H1 (cell line): ENCODE measurements around the gene NCEH1. TPM values are rescaled to one million over a fixed set of nuclear protein-coding genes. Genes with fewer than 3 reads are reported as not detected.

ENCODE experiments used
- CTCF ChIA-PET: fragments of 300-600 bp; sonication (Branson Sonifier 250); formaldehyde crosslinking; loops from one replicate; lab custom pipeline; 2021; ENCODE audit not compliant: partially characterized antibody; lab: Charles Lee
- POLR2A ChIA-PET: fragments of 300-600 bp; sonication (Branson Sonifier 250); formaldehyde crosslinking; loops from one replicate; lab custom pipeline; 2021; ENCODE audit warnings: inconsistent platforms; ENCODE audit not compliant: partially characterized antibody; lab: Charles Lee
- DNase-seq, 2 experiments: peaks; one replicate each; pipeline versions ENCODE4 v3.0.0 to v3.0.0-alpha.2; 2010 to 2022; ENCODE audit warnings: low spot score in 2 of 2, low read depth in 1 of 2, mixed read lengths in 1 of 2
- FAIRE-seq: peaks from 2 replicates; lab custom pipeline; 2011; peaks lifted over from hg19 to GRCh38; lab: Jason Lieb, UNC
- H2AFZ ChIP-seq: 2 replicates; pipeline ENCODE4 v1.8.1; 2012; ENCODE audit warnings: low read length, inconsistent platforms
- H2AK5ac ChIP-seq: 2 replicates; pipeline ENCODE4 v1.6.1; 2013; ENCODE audit warnings: low read depth, low read length
- H2BK120ac ChIP-seq: replicated peaks from 2 replicates; pipeline ENCODE3; 2013; ENCODE audit warnings: low read depth, low read length, inconsistent platforms
- H2BK12ac ChIP-seq: 2 replicates; pipeline ENCODE4 v1.6.1; 2013; ENCODE audit warnings: low read depth, low read length
- H2BK15ac ChIP-seq: 2 replicates; pipeline ENCODE4 v1.6.1; 2013; ENCODE audit warnings: low read length
- H2BK20ac ChIP-seq: 2 replicates; pipeline ENCODE4 v1.6.1; 2013; ENCODE audit warnings: low read length
- H2BK5ac ChIP-seq: 2 replicates; pipeline ENCODE4 v1.6.1; 2013; ENCODE audit warnings: low read depth, low read length
- H3K14ac ChIP-seq: 2 replicates; pipeline ENCODE4 v1.6.1; 2013; ENCODE audit warnings: inconsistent platforms; ENCODE audit not compliant: insufficient read length
- H3K18ac ChIP-seq: 2 replicates; pipeline ENCODE4 v1.6.1; 2013; ENCODE audit warnings: low read length; ENCODE audit errors: extremely low read depth
- H3K23ac ChIP-seq: 2 replicates; pipeline ENCODE4 v1.6.1; 2013; ENCODE audit warnings: inconsistent platforms; ENCODE audit not compliant: insufficient read length
- H3K23me2 ChIP-seq: 2 replicates; pipeline ENCODE4 v1.6.1; 2013; ENCODE audit warnings: low read depth, low read length
- H3K27ac ChIP-seq: 2 replicates; pipeline ENCODE4 v1.6.1; 2011; ENCODE audit warnings: low read depth, low read length, inconsistent platforms
- H3K27me3 ChIP-seq, 4 experiments: replicated peaks in 1 of 4; 1 replicate in 1 of 4; 2 replicates in 3 of 4; pipeline versions ENCODE4 v1.6.1 to v1.8.1; 2011 to 2013; ENCODE audit warnings: low read length in 3 of 4, mild to moderate bottlenecking in 3 of 4, inconsistent platforms in 2 of 4, mixed read lengths in 2 of 4, moderate library complexity in 1 of 4; ENCODE audit not compliant: control insufficient read depth in 3 of 4, insufficient read depth in 3 of 4; ENCODE audit errors: extremely low read depth in 1 of 4
- H3K36me3 ChIP-seq, 4 experiments: 2 replicates each; pipeline versions ENCODE4 v1.6.1 to v1.8.1; 2011 to 2013; ENCODE audit warnings: mild to moderate bottlenecking in 4 of 4, low read length in 3 of 4, moderate library complexity in 2 of 4, control low read depth in 1 of 4, inconsistent platforms in 1 of 4; ENCODE audit not compliant: insufficient read depth in 4 of 4, control insufficient read depth in 2 of 4
- H3K4ac ChIP-seq: replicated peaks from 2 replicates; pipeline ENCODE3; 2013; ENCODE audit warnings: low read length, low read depth, mixed read lengths, inconsistent platforms; ENCODE audit not compliant: insufficient read length
- H3K4me1 ChIP-seq, 4 experiments: replicated peaks in 1 of 4; 1 replicate in 1 of 4; 2 replicates in 3 of 4; pipeline versions ENCODE4 v1.6.1 to v1.8.1; 2011 to 2013; ENCODE audit warnings: low read length in 3 of 4, inconsistent platforms in 2 of 4, mixed read lengths in 1 of 4; ENCODE audit not compliant: insufficient read depth in 4 of 4, control insufficient read depth in 3 of 4
- H3K4me2 ChIP-seq, 2 experiments: 2 replicates each; pipeline versions ENCODE4 v1.6.1 to v1.8.1; 2011 to 2013; ENCODE audit warnings: low read depth in 2 of 2, low read length in 2 of 2, control low read depth in 1 of 2, inconsistent platforms in 1 of 2, mild to moderate bottlenecking in 1 of 2; ENCODE audit not compliant: insufficient read depth in 1 of 2
- H3K4me3 ChIP-seq, 4 experiments: fragments of 200-600, 300-600 bp in 1 of 4; sonication (generic), shearing (Covaris generic), sonication (Bioruptor Twin) in 1 of 4; 2 replicates each; pipeline versions ENCODE4 v1.5.1 to v1.8.1; 2011 to 2016; ENCODE audit warnings: low read length in 4 of 4, low read depth in 3 of 4, control low read depth in 2 of 4, inconsistent platforms in 2 of 4, mild to moderate bottlenecking in 2 of 4, mixed read lengths in 1 of 4, moderate library complexity in 1 of 4; ENCODE audit not compliant: insufficient read depth in 2 of 4; ENCODE audit errors: extremely low read depth in 1 of 4
- H3K56ac ChIP-seq: replicated peaks from 2 replicates; pipeline ENCODE3; 2013; ENCODE audit warnings: low read depth, mild to moderate bottlenecking, mixed read lengths, low read length, inconsistent platforms; ENCODE audit not compliant: insufficient read length
- H3K79me1 ChIP-seq: 2 replicates; pipeline ENCODE4 v1.6.1; 2013; ENCODE audit warnings: low read depth, low read length, control low read depth
- H3K79me2 ChIP-seq, 2 experiments: 2 replicates each; pipeline versions ENCODE4 v1.6.1 to v1.8.1; 2012 to 2013; ENCODE audit warnings: low read length in 2 of 2, mild to moderate bottlenecking in 2 of 2, inconsistent platforms in 1 of 2; ENCODE audit not compliant: insufficient read depth in 2 of 2, control insufficient read depth in 1 of 2
- H3K9ac ChIP-seq, 4 experiments: replicated peaks in 1 of 4; 1 replicate in 1 of 4; 2 replicates in 3 of 4; pipeline versions ENCODE4 v1.6.1 to v1.8.1; 2011 to 2013; ENCODE audit warnings: low read depth in 3 of 4, low read length in 3 of 4, control low read depth in 2 of 4, mild to moderate bottlenecking in 2 of 4, moderate library complexity in 2 of 4, inconsistent platforms in 1 of 4; ENCODE audit errors: extremely low read depth in 1 of 4
- H3K9me3 ChIP-seq, 2 experiments: 2 replicates each; pipeline versions ENCODE4 v1.6.1 to v1.8.1; 2012 to 2013; ENCODE audit warnings: mild to moderate bottlenecking in 2 of 2, moderate library complexity in 2 of 2, control low read depth in 1 of 2, inconsistent platforms in 1 of 2, low read depth in 1 of 2, low read length in 1 of 2, mixed read lengths in 1 of 2; ENCODE audit not compliant: insufficient read depth in 2 of 2
- H4K20me1 ChIP-seq, 2 experiments: replicated peaks in 1 of 2; 2 replicates each; pipeline versions ENCODE3 to v1.8.1; 2011 to 2013; ENCODE audit warnings: inconsistent platforms in 2 of 2, low read length in 2 of 2, mild to moderate bottlenecking in 1 of 2; ENCODE audit not compliant: insufficient read depth in 2 of 2, control insufficient read depth in 1 of 2
- H4K5ac ChIP-seq: 2 replicates; pipeline ENCODE4 v1.6.1; 2013; ENCODE audit warnings: low read length, low read depth, mixed read lengths, inconsistent platforms; ENCODE audit not compliant: insufficient read length
- H4K8ac ChIP-seq: 2 replicates; pipeline ENCODE4 v1.8.0; 2013; ENCODE audit warnings: mild to moderate bottlenecking, moderate library complexity, low read length, inconsistent platforms; ENCODE audit not compliant: insufficient read depth; ENCODE audit errors: extremely low read depth
- H4K91ac ChIP-seq: replicated peaks from 2 replicates; pipeline ENCODE3; 2013; ENCODE audit warnings: low read length, mixed read lengths, inconsistent platforms; ENCODE audit not compliant: insufficient read length
- KDM1A ChIP-seq: fragments of 200-600, 300-600 bp; sonication (generic); IDR thresholded peaks from 2 replicates; pipeline ENCODE4 v1.7.1; 2016; ENCODE audit warnings: mild to moderate bottlenecking, low read length, borderline replicate concordance
- RAD21 ChIP-seq, 2 experiments: IDR thresholded peaks in 1 of 2; conservative IDR thresholded peaks in 1 of 2; 2 replicates each; pipeline ENCODE4 v1.6.1; 2011; ENCODE audit warnings: low read depth in 2 of 2, low read length in 2 of 2, improper control_type of control experiment in 1 of 2, inconsistent platforms in 1 of 2, mild to moderate bottlenecking in 1 of 2, moderate library complexity in 1 of 2
- TCF12 ChIP-seq: IDR thresholded peaks from 2 replicates; pipeline ENCODE4 v1.6.1; 2011; ENCODE audit warnings: low read depth, mild to moderate bottlenecking, low read length
- WGBS, 2 experiments: shearing (Covaris generic) in 1 of 2; methylation state at CpG; one replicate each; pipeline versions ENCODE4 v1.1.6 to v1.1.7; 2013 to 2015; ENCODE audit warnings: low lambda C conversion rate in 2 of 2, mixed read lengths in 2 of 2, inconsistent platforms in 1 of 2, low coverage in 1 of 2, missing lambda C conversion rate in 1 of 2; ENCODE audit not compliant: insufficient replicate concordance in 2 of 2, insufficient coverage in 1 of 2, insufficient read length in 1 of 2; ENCODE audit errors: extremely low coverage in 1 of 2, missing lambda C conversion rate in 1 of 2; 5-methylcytosine and 5-hydroxymethylcytosine counted together
- polyA plus RNA-seq, 7 experiments: library from polyadenylated mRNA; depleted of rRNA in 3 of 7; stranded (reverse) in 5 of 7; unstranded in 2 of 7; fragments of >200 nt in 5 of 7; fragments of 200-250 nt in 2 of 7; gene quantifications; 1 replicate in 5 of 7; 2 replicates in 1 of 7; 4 replicates in 1 of 7; pipeline versions ENCODE4 v1.2.1 to v1.2.3, GENCODE V29; 2011 to 2013; ENCODE audit warnings: missing spikeins in 2 of 7, mixed read lengths in 2 of 7
- total RNA-seq: library from RNA; stranded (reverse); fragmentation: NEBNext Ultra II Directional; extraction: Animal tissue kit (Norgen Biotek cat#: 25700); gene quantifications from 2 replicates; pipeline ENCODE4 v1.2.1, GENCODE V29; 2021
- TF ChIP-seq, protein P1 (sequence below): IDR thresholded peaks from 2 replicates; pipeline ENCODE4 v1.6.1; 2012; ENCODE audit warnings: inconsistent platforms

NCEH1 gene
- total and polyA plus RNA-seq, 2 of the 8 experiments (the other 6 are each of a cell fraction or from before 2014, with no cell fraction given): 2.2 to 6.4 TPM

DNA sequence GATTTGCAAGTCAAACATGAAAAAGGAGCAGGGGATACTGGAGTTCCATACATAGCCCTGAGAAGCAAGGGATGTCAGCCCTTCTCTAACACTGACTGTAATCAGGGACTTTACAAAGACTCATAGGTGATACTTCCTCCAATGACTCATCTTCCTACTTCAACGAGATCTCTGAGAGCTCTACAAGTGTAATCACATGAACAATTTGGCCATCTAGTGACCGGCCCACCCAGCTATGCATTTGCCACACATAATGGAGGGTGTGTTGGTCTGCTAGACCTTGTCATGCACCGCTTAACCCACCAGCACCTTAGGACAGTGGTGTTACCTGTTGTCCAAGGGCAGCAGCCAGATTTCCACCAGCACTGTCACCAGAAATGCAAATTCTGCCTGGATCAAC lies 75.3 kb downstream of the NCEH1 start:
- Histone ChIP-seq H2BK120ac (no peak overlapping the region), H3K27me3 (peaks cover 0 to 1% (median 0%) of the 10 kb centered on the region in 4 experiments; a peak in 1 of 7 replicates), H4K5ac (no peak overlapping the region), H3K36me3 (peaks cover 0 to 2% (median 0%) of the 10 kb centered on the region in 4 experiments; a peak in 5 of 8 replicates), H2BK5ac (no peak overlapping the region), H3K79me1 (no peaks in the 10 kb centered on the region), H3K23me2 (no peaks in the 10 kb centered on the region), H4K91ac (no peak overlapping the region), H3K56ac (no peak overlapping the region), H2AK5ac (no peak overlapping the region), H3K4ac (no peak overlapping the region), H3K4me2 (no peak overlapping the region), H3K4me3 (no peak overlapping the region), H4K20me1 (peaks cover 0 to 3% of the 10 kb centered on the region in 2 experiments), H3K18ac (no peak overlapping the region), H3K9ac (no peak overlapping the region), H2BK15ac (no peak overlapping the region), H3K79me2 (no peaks in the 10 kb centered on the region), H2AFZ (no peak overlapping the region), H3K23ac (no peak overlapping the region), H3K27ac (no peak overlapping the region), H2BK12ac (no peak overlapping the region), H3K14ac (no peak overlapping the region), H2BK20ac (no peak overlapping the region), H3K9me3 (no peaks in the 10 kb centered on the region), H4K8ac (no peak overlapping the region), H3K4me1 (no peaks in the 10 kb centered on the region)
- WGBS, 2 experiments: 89% methylated on average over 3 of the region's 3 CpGs; no CpG with 5 or more reads in 1 of the 2 experiments
- no peak for FAIRE-seq
- ChIA-PET POLR2A (no interaction called here), CTCF (interaction anchor here (0.6 to 1.0 kb wide), 5 partner anchors 12 to 177 kb away, joined by 3 to 4 read pairs (median 3); no protein-coding TSS in a partner anchor)
- DNase-seq: no peak
- TF ChIP-seq KDM1A: no peak
- no peak for TF ChIP-seq TCF12
- TF ChIP-seq RAD21 (IDR thresholded peaks at IDR 0.05 in 1 of 2, conservative IDR thresholded peaks at IDR 0.05 in 1 of 2; ENCODE audit: low read depth in 2 of 2, low read length in 2 of 2): no peak
- TF ChIP-seq, protein P1, sequence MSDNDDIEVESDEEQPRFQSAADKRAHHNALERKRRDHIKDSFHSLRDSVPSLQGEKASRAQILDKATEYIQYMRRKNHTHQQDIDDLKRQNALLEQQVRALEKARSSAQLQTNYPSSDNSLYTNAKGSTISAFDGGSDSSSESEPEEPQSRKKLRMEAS: no peak
